ENCODE results near the gene HERC2. TPM values are rescaled to one million over a fixed set of nuclear protein-coding genes. Genes with fewer than 3 reads are reported as not detected.

The HERC2 gene
- total RNA-seq, 1 donor from 2014 or later, result 58.5 TPM

DNA sequence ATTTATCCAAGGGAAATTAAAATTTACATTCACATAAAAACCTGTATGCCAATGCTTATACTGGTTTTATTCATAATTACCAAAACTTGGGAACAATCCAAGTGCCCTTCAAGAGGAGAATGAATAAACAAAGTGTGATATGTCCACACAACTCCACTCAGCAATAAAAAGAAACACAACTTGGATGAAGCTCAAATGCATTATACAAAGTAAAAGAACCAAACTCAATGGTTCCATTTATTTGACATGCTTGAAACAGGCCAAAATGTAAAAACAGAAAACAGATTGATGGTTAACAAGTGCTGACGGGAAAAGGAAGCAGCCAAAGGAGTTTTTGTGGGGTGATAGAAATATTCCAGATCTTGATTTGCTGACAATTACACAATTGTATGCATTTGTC, 246.4 kb downstream of the HERC2 start:
- no peaks in the 10 kb centered on the region for H3K9me3 Mint-ChIP-seq (ENCODE audit: low read depth)
- DNase-seq (ENCODE audit: low spot score), result no peak
- TF ChIP-seq, protein P1, sequence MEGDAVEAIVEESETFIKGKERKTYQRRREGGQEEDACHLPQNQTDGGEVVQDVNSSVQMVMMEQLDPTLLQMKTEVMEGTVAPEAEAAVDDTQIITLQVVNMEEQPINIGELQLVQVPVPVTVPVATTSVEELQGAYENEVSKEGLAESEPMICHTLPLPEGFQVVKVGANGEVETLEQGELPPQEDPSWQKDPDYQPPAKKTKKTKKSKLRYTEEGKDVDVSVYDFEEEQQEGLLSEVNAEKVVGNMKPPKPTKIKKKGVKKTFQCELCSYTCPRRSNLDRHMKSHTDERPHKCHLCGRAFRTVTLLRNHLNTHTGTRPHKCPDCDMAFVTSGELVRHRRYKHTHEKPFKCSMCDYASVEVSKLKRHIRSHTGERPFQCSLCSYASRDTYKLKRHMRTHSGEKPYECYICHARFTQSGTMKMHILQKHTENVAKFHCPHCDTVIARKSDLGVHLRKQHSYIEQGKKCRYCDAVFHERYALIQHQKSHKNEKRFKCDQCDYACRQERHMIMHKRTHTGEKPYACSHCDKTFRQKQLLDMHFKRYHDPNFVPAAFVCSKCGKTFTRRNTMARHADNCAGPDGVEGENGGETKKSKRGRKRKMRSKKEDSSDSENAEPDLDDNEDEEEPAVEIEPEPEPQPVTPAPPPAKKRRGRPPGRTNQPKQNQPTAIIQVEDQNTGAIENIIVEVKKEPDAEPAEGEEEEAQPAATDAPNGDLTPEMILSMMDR (IDR thresholded peaks at IDR 0.05), result no peak
- H3K27me3 Mint-ChIP-seq (ENCODE audit: low read depth), result no peaks in the 10 kb centered on the region
- H3K4me3 Mint-ChIP-seq (ENCODE audit: unreplicated experiment), result no peak overlapping the region
- no peaks in the 10 kb centered on the region for H3K36me3 Mint-ChIP-seq (ENCODE audit: low read depth)
- no peak overlapping the region for H3K27ac Mint-ChIP-seq (ENCODE audit: unreplicated experiment)
- peaks cover 4% of the 10 kb centered on the region for H3K4me1 Mint-ChIP-seq (ENCODE audit: low read depth)

DNA sequence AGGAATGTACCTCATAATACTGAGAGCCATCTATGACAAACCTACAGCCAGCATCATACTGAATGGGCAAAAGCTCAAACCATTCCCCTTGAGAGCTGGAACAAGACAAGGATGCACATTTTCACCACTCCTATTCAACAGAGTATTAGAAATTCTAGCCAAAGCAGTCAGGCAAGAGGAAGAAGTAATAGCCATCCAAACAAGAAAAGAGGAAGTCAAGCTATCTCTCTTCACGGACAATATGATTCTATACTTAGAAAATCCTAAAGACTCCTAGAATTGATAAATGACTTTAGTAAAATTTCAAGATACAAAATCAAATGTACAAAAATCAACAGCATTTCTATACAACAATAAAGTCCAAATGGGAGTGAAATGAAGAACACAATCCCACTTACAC, 253.0 kb downstream of the HERC2 start:
- no peak for DNase-seq (ENCODE audit: low spot score)
- Mint-ChIP-seq H3K4me3 (ENCODE audit: unreplicated experiment) (no peak overlapping the region), H3K27ac (ENCODE audit: unreplicated experiment) (no peak overlapping the region), H3K27me3 (ENCODE audit: low read depth) (peaks cover 6% of the 10 kb centered on the region), H3K4me1 (ENCODE audit: low read depth) (no peaks in the 10 kb centered on the region), H3K9me3 (ENCODE audit: low read depth) (peaks cover 6% of the 10 kb centered on the region), H3K36me3 (ENCODE audit: low read depth) (peaks cover 5% of the 10 kb centered on the region)
- TF ChIP-seq, protein P1 (IDR thresholded peaks at IDR 0.05), result no peak

DNA sequence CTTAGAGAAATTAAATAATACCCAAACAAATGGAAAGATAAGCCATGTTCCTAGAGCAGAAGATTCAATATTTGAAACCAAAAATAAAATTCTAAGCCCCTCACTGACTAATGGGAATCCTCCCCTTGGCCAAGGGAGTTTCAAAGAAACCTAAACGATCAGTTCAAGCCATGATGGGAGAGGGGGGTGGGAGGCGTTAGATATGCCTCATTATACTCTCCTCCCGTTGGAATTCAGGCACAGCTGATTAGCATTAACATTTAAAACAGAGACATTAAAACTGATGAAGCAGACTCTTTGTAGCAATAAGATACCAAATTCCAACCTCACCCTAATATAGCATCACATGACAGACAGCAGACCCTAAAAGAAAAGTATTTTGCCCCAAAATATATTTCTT, 255.7 kb downstream of the HERC2 start:
- TF ChIP-seq, protein P1 (IDR thresholded peaks at IDR 0.05), result no peak
- Mint-ChIP-seq H3K4me1 (ENCODE audit: low read depth) (no peaks in the 10 kb centered on the region), H3K27ac (ENCODE audit: unreplicated experiment) (no peak overlapping the region), H3K4me3 (ENCODE audit: unreplicated experiment) (no peak overlapping the region), H3K27me3 (ENCODE audit: low read depth) (peaks cover 6% of the 10 kb centered on the region), H3K9me3 (ENCODE audit: low read depth) (peaks cover 16% of the 10 kb centered on the region), H3K36me3 (ENCODE audit: low read depth) (peaks cover 5% of the 10 kb centered on the region)
- DNase-seq (ENCODE audit: low spot score), result no peak

Other genes with a start within 250 kb of the HERC2 start
- 0.75 to 3.3 TPM (median 0.82 TPM) in 3 replicates for gene OCA2, start 222.9 kb downstream of the HERC2 start, total RNA-seq
- gene GOLGA6L24, start 35.9 kb upstream of the HERC2 start, total RNA-seq, result not detected in 3 replicates
- not detected in 3 replicates for gene GOLGA8F, start 56.5 kb upstream of the HERC2 start, total RNA-seq
- not detected in 3 replicates for gene GOLGA8G, start 210.8 kb upstream of the HERC2 start, total RNA-seq
- gene GOLGA6L25, start 231.4 kb upstream of the HERC2 start, total RNA-seq, result not detected in 3 replicates

Measured in chondrocyte (in vitro differentiated cells).